Colonic mucosa (tissue), 4 donors: ENCODE measurements around the gene RING1. TPM values are rescaled to one million over a fixed set of nuclear protein-coding genes. Genes with fewer than 3 reads are reported as not detected.

Source experiments
- DNase-seq: peaks from one replicate; pipeline ENCODE4 v3.0.0-alpha.2; 2020
- H3K27ac ChIP-seq: fragments of 200-600 bp; one replicate; pipeline ENCODE4 v1.8.0; 2021
- H3K27me3 ChIP-seq: fragments of 200-600 bp; one replicate; pipeline ENCODE4 v1.8.0; 2021
- H3K36me3 ChIP-seq: fragments of 200-600 bp; one replicate; pipeline ENCODE4 v1.8.0; 2021
- H3K4me1 ChIP-seq: fragments of 200-600 bp; one replicate; pipeline ENCODE4 v1.8.0; 2021; ENCODE audit warnings: mild to moderate bottlenecking
- H3K4me3 ChIP-seq: fragments of 200-600 bp; one replicate; pipeline ENCODE4 v1.8.0; 2021
- H3K9ac ChIP-seq, 2 donors: one replicate each; pipeline ENCODE4 v1.7.0; 2013; ENCODE audit warnings: control low read depth in 2 of 2, low read depth in 2 of 2, low read length in 2 of 2
- H3K9me3 ChIP-seq: fragments of 200-600 bp; one replicate; pipeline ENCODE4 v1.8.0; 2021
- CTCF ChIP-seq: fragments of 200-600 bp; IDR thresholded peaks from one replicate; pipeline ENCODE4 v1.8.0; 2022; ENCODE audit warnings: antibody characterized with exemption, mild to moderate bottlenecking
- intact Hi-C: fragments of 100-400 bp; cut with DNase I; formaldehyde crosslinking; loops from one replicate; pipeline ENCODE4 v1.14.1; 2022
- total RNA-seq, 2 donors: library from RNA; stranded (reverse); fragmentation: NEBNext Ultra II Directional in 1 of 2; extraction: Animal tissue kit (Norgen Biotek cat#: 25700) in 1 of 2; gene quantifications; one replicate each; pipeline ENCODE4 v1.2.1, GENCODE V29; 2021
- donor health status: healthy.
- donor health status: DM: no; HTN: no; CAD: no.
- donor health status: DM: no; HTN: no; CAD: no.

RING1 gene
- total RNA-seq, 2 donors from 2014 or later = 24.8 to 30.9 TPM

GRCh38 chr6:33247977-33248642 lies 39.8 kb downstream of the RING1 start:
- TF ChIP-seq CTCF = peak; percentile 97

GRCh38 chr6:33248643-33248931 lies 40.3 kb downstream of the RING1 start:
- H3K9ac ChIP-seq = peak overlapping the region; percentile 62 to 79
- no peak for DNase-seq
- H3K27ac ChIP-seq = peak overlapping the region; percentile 91
- no peaks in the 10 kb centered on the region for H3K36me3 ChIP-seq
- no peak for TF ChIP-seq CTCF
- H3K9me3 ChIP-seq = no peaks in the 10 kb centered on the region
- intact Hi-C loops = loop anchor here (2.0 to 5.0 kb wide), 3 partner anchors 86 to 234 kb away; no protein-coding TSS in a partner anchor
- H3K4me1 ChIP-seq = peaks cover 5% of the 10 kb centered on the region
- no peaks in the 10 kb centered on the region for H3K27me3 ChIP-seq
- H3K4me3 ChIP-seq = peak overlapping the region; percentile 54

More at GRCh38 chr6:33247977-33248642, 39.8 kb downstream of the RING1 start:
- Histone ChIP-seq H3K36me3 (no peaks in the 10 kb centered on the region), H3K27me3 (no peaks in the 10 kb centered on the region), H3K9ac (peak overlapping the region in 1 of 2 donors; percentile 79), H3K4me1 (peaks cover 5% of the 10 kb centered on the region), H3K9me3 (no peaks in the 10 kb centered on the region), H3K27ac (peak overlapping the region; percentile 91), H3K4me3 (peak overlapping the region; percentile 54)
- peak; percentile 97 for DNase-seq
- intact Hi-C loops = loop anchor here (2.0 to 5.0 kb wide), 3 partner anchors 86 to 233 kb away; no protein-coding TSS in a partner anchor

GRCh38 chr6:33248932-33249731 lies 40.8 kb downstream of the RING1 start:
- peak overlapping the region; percentile 93 to 95 for H3K9ac ChIP-seq
- H3K27ac ChIP-seq = peak overlapping the region; percentile 91
- H3K9me3 ChIP-seq = no peaks in the 10 kb centered on the region
- no peak for TF ChIP-seq CTCF
- peaks cover 5% of the 10 kb centered on the region for H3K4me1 ChIP-seq
- intact Hi-C loops = loop anchor here (2.0 to 5.0 kb wide), 3 partner anchors 87 to 234 kb away; no protein-coding TSS in a partner anchor
- DNase-seq = peak; percentile 98
- H3K27me3 ChIP-seq = no peaks in the 10 kb centered on the region
- peak overlapping the region; percentile 54 for H3K4me3 ChIP-seq
- H3K36me3 ChIP-seq = no peaks in the 10 kb centered on the region

- Histone ChIP-seq H3K4me3 (peak overlapping the region; percentile 54), H3K9ac (peak overlapping the region; percentile 93 to 95), H3K27me3 (no peaks in the 10 kb centered on the region), H3K36me3 (no peaks in the 10 kb centered on the region), H3K27ac (peak overlapping the region; percentile 91), H3K9me3 (no peaks in the 10 kb centered on the region), H3K4me1 (peaks cover 5% of the 10 kb centered on the region)
- no peak for TF ChIP-seq CTCF
- intact Hi-C loops = loop anchor here (2.0 to 5.0 kb wide), 3 partner anchors 88 to 235 kb away; no protein-coding TSS in a partner anchor
- peak; percentile 32 for DNase-seq
Measured at GRCh38 chr6:33249732-33250630, 41.7 kb downstream of the RING1 start.

- no peaks in the 10 kb centered on the region for H3K9me3 ChIP-seq
- H3K9ac ChIP-seq = no peak overlapping the region
- no peak overlapping the region for H3K27ac ChIP-seq
- no peak overlapping the region for H3K4me3 ChIP-seq
- no peak for TF ChIP-seq CTCF
- no peaks in the 10 kb centered on the region for H3K36me3 ChIP-seq
- intact Hi-C loops = no loop called here
- peaks cover 5% of the 10 kb centered on the region for H3K4me1 ChIP-seq
- no peak for DNase-seq
- no peaks in the 10 kb centered on the region for H3K27me3 ChIP-seq
Measured at GRCh38 chr6:33250731-33251130, 42.4 kb downstream of the RING1 start.
